ENCODE measurements around the gene MED15.
"Not testable (repeated sequence)": the region's sequence is repeated elsewhere in the genome, so short reads cannot be mapped to it uniquely, and the experiment has no call there.

The MED15 gene

GRCh38 chr22:20507253-20508066 is at the start of gene MED15:
MED15 (plus strand) TSS chr22:20507610; CDS start chr22:20507679, 69 bp downstream.
- DNase-seq = peak; percentile 57

GRCh38 chr22:20458530-20459151 is 48.8 kb upstream of the MED15 start:
- DNase-seq = no peak

DNA sequence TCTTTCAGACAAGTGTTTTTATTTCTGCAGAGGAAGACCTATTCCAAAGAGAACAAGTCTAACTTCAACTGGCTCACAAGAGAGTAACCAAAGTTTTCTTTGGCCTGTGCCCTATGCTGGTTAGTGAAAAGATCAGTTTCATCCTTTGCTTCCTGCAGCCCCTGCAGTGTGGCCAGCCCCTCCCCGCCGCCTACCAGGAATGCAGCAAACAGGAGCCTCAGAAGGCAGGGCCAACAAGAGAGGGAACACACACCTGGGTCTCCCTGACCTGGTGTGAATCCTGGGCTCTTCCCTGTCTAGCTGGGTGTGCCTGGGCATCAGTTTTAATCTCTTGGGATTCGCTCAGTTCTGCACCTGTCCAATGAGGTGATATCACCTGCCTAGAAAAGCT is 48.3 kb upstream of the MED15 start:
- no peak for DNase-seq

GRCh38 chr22:20459862-20460261 is 47.5 kb upstream of the MED15 start:
- no peak for DNase-seq

GRCh38 chr22:20463324-20464095 is 43.9 kb upstream of the MED15 start:
- peak; percentile 55 for DNase-seq

DNA sequence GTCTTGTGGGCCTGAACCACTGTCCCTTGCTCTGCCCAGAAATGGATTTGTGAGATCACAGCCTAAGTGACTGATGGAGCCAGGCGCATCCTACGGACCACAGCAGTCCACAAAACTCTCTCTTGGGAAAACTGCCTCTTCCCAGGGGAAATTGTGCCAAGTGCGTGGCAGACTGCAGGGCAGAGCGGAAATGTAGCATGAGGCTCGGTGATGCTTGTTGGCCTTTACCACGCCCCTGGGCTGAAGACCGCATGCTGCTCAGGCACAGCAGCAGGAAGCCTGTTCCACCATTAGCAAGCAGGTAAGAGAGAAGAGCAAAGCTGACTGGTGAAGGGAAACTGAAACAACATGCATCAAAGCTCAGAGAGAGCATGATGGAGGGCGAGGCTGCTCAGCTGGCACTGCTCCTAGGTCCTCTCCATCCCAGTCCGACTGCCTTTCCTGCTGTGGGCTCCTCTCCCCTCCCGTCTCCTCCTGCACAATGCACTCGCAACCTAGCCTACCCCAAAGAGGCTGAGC is 43.3 kb upstream of the MED15 start:
- no peak for DNase-seq

DNA sequence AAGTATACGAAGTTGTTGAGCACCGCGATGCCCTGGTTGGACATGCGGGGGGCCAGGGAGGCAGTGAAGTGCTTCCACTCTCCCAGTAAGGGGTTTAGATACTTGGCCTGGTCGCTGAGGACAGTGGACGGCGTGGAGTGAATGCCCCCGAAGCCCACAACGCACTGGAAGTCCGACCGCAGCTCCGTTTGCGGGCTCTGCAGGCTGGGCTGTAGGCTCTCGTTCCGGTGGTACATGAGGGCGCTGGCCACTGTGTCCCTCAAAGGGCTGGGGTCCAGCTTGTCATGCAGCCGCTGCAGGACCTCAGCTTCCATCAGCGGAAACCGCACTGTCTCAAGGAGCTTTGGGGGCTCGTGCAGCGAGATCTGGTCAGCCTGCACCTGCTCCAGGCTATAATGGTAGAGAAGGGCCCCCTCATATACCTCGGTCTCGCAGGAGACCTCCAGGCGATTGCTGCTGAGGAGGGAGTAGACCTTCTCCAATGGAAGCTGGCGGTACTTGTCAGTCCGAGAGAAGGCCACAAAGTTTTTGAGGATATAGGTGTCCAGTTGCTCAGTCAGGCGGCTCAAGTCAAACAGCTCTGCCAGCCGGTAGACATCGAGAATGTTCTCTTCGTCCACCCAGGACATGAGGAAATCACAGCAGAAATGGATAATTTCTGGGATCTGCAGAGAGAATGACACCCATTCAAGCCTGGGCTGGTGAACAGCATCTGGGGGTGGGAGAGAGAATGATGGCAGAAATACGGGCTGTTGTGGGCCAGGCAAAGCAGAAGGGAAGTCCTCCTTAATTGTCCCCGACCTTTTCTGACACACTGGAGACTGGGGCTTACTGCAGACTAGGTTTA is 42.3 kb upstream of the MED15 start:
- no peak for DNase-seq

GRCh38 chr22:20465759-20466077 is 41.7 kb upstream of the MED15 start:
- no peak for DNase-seq

DNA sequence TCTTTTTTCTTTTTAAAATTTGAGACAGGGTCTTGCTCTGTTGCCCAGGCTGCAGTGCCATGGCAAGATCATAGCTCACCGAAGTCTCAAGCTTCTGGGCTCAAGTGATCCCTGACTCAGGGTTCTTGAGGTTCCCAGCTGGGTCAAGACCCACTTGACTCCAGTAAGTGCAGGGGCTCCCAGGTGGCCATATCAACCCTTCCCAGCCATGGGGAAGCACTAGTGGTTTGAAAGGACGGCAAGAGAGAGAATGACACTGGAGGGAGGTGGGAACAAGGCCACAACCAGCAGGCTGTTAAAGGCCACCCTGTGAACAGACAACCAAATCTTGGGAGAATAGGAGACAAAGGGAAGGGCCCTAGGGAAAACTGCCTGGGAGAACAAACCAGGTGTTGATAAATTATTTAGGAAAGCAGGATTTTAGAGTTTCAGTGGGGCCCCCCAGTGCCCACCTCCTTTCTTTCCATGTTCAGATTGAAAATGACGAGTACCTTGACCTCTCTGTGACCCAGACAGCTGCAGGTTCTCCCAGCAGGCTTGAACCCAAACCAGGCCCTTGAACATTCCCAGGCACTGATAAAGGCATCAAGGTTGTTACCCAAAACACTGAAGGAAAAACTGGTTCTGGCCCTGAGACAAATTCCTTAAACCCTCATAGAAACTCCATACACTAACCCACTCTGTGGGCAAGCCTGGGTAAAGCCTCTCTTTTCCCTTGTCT is 40.6 kb upstream of the MED15 start:
- no peak for DNase-seq

DNA sequence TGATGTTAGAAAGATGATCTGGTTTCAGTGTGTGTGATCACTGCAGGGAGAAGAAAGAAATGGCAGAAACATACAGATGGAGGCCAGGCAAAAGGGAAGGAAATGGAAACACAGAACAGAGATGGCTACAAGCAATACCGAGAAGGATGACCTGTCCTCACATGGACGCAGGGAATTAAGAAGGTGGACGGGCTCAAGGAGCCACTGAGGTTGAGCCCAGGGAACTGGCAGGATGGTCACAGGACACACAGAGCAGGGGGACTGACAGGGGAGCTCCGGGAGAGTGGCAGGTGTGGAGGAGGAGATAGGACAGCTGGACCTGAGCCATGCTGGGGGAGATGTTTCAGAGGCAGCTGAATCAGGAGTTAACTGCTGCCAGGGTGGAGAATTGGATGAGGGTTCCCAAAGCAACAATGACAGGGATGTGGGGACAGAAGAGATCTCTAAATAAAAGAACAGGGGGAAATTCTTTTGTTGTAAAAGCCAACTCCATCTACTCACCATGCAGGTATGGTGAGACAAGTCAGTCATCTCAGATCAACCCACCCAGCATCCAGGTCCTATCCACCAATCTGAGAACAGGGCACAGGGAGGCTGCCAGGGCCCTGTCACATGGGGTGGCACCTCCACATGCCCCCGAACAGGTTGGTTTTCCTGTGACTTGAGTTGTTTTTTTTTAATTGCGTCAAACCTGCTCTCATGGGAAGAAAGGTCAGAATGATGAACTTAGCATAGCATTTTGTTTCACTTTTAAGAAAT is 38.1 kb upstream of the MED15 start:
- no peak for DNase-seq

DNA sequence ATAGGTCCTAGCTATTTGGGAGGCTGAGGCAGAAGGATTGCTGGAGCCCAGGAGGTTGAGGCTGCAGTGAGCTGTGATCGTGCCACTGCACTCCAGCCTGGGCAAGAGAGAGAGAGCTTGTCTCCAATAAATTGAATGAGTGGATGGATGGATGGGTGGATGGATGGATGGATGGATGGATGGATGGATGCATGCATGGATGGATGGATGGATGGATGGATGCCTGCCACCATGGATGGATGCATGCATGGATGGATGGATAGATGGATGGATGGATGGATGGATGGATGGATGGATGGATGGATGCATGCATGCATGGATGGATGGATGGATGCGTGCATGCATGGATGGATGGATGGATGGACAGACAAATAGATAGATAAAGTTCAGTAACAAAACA is 36.9 kb upstream of the MED15 start:
- DNase-seq = not testable (repeated sequence)

GRCh38 chr22:20471126-20471833 is 36.1 kb upstream of the MED15 start:
- DNase-seq = no peak

DNA sequence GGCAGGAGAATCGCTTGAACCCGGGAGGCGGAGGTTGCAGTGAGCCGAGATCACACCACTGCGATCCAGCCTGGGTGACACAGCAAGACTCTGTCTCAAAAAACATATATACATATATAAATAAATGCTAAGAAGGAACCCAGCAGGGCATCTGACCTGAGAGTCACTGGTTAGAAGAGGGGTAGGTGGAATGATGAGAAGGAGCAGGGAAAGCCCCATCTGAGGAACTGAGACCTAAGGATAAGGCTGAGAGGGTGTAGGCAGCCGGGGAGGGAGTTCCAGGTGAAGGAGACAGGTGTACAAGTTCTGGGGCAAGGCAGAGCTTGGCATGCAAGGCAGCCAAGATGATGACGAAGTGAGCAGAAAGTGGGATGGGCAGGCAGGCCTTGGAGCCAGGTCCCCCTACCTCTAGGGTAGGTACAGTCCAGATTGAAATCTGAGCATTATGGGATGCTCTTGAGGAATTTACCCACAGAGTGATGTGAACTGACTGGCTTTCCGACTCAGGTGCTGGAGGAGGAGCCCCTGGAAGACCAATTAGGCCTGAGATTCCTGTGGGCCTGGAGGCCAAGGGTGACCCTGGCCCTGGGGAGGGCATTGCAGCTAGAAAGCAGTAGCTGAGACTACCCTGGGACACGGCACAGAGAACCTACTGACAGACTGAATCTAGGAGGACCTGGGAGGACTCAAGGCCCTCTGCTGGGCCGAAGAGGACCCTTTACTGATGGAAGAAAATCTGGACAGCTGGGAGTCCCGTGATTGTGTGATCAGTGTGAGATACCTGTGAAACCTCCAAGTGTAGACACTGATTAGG is 34.6 kb upstream of the MED15 start:
- DNase-seq = no peak

- no peak for DNase-seq
These were observed 32.3 kb upstream of the MED15 start for GRCh38 chr22:20475115-20475436.

GRCh38 chr22:20475569-20475968 is 31.8 kb upstream of the MED15 start:
- not testable (repeated sequence) for DNase-seq

DNA sequence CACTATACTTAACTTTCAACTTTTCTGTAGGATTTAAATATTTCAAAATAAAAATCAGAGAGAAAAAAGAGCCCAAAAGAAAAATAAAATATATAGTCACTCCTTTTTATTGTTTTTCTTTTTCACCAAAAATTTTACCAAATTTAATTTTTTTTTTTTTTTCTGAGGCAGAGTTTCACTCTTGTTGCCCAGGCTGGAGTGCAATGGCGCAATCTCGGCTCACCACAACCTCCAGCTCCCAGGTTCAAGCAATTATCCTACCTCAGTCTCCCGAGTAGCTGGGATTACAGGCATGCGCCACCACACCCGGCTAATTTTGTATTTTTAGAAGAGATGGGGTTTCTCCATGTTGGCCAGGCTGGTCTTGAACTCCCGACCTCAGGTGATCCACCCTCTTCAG is 29.4 kb upstream of the MED15 start:
- not testable (repeated sequence) for DNase-seq

DNA sequence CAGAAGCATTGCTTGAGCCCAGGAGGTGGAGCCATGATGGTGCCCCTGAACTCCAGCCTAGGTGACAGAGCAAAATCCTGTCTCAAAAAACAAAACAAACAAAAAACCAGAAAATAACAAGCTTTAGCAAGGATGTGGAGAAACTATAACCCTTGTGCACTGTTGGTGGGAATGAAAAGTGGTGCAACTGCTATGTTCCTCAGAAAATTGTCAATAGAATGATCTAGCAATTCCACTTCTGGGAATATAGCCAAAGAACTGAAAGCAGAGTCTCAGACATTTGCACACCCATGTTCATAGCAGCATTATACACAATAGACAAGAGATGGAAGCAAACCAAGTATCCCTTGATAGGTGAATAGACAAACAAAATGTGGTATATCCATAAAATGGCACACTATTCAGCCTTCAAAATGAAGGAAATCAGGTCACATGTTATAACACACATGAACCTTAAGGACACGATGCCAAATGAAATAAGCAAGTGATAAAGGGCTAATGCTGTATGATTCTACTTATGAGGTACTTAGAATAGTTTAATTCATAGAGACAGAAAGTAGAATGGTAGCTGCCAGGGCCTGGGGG is 27.7 kb upstream of the MED15 start:
- no peak for DNase-seq

GRCh38 chr22:20483143-20483506 is 24.3 kb upstream of the MED15 start:
- DNase-seq = not testable (repeated sequence)

DNA sequence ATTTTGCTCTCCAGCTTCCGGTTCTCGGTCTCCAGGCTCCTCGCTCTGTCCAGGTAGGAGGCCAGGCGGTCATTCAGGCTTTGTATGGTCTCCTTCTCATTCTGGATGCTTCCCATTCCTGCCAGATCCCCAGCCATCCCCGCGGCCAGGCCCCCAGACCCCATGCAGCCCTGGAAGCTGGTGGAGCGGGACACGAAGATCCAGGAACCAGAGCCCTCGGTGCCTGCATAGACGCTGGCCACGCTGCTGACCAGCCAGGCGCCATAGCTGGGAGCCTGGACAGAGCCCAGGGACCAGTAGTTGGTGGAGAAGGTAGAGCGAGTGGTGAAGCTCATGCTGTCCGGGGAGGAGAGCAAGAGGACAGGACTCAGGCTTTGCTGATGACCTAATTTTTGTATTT is 23.6 kb upstream of the MED15 start:
- no peak for DNase-seq

Measured in NCI-H524 treated with DMSO at 0.1 percent for 48 hours (cell line).